Activated T-helper 9 cell treated with anti-CD3 and anti-CD28 coated beads, Interleukin-2, amount 50 U/mL, for 16 hours (primary cell): ENCODE results near the gene F5.

Source experiments
- DNase-seq: peaks from one replicate; pipeline ENCODE4 v3.0.0-alpha.2; 2020; ENCODE audit warnings: low read depth

F5 gene

GRCh38 chr1:169586395-169587255 lies at the start of gene F5:
Gene F5, minus strand, starts transcription at chr1:169586481. Its CDS starts 95 bp downstream, at chr1:169586386.
- peak; percentile 50 for DNase-seq

- DNase-seq: no peak
These were observed 48.6 kb upstream of the F5 start for GRCh38 chr1:169634877-169635276.

DNA sequence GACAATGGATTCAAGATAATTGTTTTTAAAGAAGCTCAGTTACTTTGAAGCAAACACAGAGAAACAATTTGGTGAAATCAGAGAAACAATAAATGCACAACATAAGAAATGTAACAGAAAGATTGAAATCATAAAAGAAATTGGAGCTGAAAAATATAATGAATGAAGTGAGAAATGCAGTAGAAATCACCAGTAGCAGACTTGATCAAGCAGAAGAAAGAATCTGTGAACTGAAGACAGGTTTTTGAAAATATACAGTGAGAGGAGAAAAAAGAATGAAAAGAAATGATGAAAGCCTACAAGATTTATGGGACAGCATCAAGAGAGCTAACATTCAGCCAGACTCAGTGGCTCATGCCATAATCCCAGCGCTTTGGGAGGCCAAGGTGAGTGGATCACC lies 47.9 kb upstream of the F5 start:
- DNase-seq: no peak

GRCh38 chr1:169631249-169631648 lies 45.0 kb upstream of the F5 start:
- DNase-seq: no peak

DNA sequence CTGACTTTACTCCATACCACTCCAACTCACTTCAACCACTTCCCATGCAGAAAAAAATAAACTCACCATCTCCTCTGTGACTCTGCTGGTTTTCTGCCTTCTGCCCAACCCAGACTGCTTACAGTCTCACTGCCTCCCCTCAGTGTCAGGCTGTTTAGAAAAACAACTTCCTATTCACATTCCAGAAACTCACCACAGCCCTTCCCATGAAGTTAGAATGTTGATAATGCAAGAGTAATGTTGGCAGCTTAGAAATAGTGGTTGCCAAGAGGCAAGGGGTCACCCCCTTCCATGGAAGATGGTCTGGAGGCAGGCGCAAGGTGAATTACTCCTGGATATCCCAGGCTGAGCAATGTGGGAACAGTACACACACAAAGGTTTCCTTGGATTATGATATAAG lies 43.7 kb upstream of the F5 start, which contains the start of gene SELP:
TSS of gene SELP (minus strand) at position 119 of the 400 bp plus-strand sequence. CDS start at position 69, 50 bp downstream.
- DNase-seq: no peak

DNA sequence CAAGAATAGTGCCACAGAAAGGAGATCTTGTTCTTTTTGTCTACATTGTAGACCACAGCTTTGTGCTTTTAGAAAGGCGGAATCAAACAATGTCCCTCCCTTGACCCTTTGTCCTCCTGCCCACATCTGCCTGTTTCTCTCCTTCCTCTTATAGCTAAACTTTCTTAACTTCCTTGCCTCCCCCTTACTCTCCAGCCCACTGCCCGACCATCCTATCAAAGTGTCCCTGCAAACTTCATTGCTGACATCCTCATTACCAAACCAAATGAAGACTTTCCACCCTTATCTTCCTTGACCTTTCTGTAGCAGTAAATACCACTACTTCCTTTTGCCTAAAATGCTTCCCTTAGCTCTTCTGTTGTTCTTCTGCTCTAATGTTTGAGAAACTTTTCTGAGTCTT lies 38.6 kb upstream of the F5 start:
- no peak for DNase-seq

DNA sequence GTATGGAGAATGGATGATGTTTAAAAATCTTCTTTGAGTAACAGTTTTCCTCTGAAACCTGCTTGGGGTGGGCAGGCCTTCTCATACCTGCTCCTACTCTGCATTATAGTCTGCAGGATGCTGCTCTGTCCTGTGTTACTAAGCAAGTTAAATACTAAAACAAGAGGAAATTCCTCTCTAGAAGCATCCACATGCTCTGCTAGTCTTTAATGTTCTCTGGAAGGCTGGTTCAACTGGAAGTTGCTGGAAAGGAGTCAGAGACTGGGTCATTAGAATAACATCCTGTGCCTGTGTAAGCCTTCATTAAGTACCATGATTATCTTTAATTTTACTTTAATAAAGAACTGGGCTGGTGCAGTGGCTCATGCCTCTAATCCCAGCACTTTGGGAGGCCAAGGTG lies 37.8 kb upstream of the F5 start:
- DNase-seq: no peak

DNA sequence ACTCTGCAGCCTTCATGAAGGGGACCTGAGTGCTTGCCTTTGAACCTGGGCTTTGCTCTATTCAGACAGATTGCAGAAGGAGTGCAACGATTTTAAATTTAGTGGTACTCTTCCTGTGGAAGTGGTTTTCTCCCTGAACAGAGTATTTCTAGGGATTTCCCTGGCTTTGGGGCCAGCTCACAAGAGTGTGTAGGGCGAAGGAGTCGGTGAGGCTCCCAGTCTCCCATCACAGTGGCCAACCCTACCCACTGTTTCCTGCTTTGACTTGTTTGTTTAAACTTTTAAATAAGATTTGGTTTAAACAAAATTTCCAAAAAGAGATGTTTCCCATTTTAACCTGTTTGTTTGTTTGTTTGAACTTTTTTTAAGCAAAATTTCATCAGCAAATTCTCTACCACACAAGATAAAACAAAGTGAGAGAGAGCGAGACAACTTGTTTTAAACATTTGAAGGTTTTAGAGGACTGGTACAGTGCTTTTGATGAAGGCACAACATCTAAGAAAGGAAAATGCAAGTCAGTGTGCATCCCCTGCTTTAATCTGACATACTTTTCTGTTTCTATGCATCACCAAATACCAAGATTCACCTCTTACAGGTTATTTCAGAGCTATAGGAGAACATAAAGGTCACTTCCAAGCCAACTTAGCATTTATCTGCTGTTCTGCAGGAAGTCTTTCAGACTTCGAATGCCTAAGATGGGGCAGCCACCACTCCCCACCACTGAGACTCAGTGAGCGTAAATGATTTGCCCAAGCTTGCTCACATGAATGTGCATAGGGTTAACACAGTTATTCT lies 37.0 kb upstream of the F5 start:
- DNase-seq: no peak

GRCh38 chr1:169620565-169620964 lies 34.3 kb upstream of the F5 start:
- DNase-seq: no peak

DNA sequence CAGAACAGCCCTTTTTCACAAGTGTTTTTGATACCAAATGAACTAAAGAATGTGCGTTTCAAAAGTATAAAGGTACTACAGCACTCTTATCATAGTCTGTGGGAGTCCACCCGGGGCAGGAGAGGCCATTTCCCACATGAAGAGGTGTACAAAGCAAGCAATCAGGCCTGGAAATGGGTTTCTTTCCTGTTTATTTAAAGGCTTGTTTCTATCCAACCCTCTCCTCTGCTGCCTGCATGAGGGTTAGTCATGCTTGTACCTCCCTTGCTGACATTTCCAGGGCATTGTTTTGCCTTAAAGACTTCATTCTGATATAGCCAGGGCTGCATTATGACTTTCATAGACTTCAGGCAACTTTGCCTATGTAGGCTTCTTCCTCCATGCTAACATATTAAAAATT lies 32.1 kb upstream of the F5 start:
- DNase-seq: no peak

DNA sequence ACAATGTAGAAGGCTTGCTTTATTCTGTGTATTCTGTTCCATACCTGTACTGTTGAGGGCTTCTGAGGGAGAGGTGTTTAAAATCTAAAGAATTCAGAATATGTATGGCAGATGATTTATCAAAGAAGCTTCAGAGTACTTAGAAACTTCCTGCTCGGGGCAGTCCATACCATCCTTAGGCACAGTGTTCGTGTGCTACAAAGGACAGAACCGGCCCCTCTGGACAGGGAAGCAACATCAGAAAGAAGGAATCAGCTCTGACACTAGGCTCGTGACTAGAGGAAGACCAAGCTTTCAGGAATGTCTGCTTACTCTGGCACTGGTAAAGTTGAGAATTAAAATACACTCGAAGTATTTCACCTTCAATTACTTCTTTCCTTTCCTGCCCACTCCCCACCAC lies 29.5 kb upstream of the F5 start:
- DNase-seq: no peak

GRCh38 chr1:169610858-169611257 lies 24.6 kb upstream of the F5 start:
- no peak for DNase-seq

DNA sequence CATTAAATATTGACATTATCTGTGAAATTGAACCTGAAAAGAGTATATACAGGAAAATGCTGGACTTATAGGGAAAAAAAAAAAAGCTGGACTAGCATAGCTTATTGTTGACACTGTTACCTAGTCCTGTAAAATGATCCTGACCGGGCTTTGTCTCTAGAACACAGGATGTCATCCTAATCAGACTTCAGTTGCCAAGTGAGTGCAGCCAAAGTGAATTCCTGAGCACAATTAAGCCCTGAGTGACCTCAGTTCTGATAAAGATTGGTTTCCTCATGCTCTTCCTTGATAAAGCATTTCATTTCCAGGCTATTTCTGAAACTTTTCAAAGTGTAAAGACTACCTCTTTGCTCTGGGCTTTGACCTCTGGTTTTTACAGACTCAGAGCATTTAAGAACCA lies 23.8 kb upstream of the F5 start:
- DNase-seq: no peak

GRCh38 chr1:169608226-169608625 lies 21.9 kb upstream of the F5 start:
- DNase-seq: no peak

GRCh38 chr1:169604781-169605560 lies 18.7 kb upstream of the F5 start:
- DNase-seq: peak; percentile 5

DNA sequence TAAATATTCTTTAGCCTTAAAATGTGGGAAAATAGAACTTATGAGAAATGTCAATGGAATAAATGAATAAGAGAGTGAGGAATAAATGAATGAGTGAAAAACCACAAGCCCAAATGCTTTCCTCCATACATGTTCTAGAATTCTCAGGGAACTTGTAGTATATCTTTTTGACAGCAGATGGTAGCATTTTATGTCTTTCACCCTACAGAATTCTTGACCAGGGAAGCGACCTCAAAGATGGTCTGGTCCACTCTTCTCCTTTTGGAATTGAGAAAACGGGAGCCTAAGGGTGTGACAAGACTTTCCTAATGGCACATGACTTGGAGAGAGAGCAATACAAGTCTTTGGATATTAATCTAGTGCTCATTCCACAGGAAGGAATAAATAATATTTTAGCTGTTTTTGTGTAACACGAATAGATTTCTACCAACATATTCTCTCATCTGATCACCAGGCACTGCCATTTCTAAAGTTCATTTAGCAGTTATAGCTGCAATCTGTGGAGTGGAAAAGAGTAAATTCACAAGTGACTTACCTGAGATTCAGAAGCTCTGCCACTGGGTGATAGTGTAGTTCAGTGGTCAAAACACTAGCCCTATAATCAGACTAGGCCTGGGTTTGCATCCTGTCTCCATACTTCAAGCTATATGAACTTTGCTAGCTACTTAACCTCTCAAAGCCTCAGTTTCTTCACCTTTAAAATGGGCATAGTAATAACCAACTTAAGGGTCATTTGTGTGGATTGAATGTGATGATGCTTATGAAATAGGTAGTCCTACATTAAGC lies 15.0 kb upstream of the F5 start:
- DNase-seq: no peak

DNA sequence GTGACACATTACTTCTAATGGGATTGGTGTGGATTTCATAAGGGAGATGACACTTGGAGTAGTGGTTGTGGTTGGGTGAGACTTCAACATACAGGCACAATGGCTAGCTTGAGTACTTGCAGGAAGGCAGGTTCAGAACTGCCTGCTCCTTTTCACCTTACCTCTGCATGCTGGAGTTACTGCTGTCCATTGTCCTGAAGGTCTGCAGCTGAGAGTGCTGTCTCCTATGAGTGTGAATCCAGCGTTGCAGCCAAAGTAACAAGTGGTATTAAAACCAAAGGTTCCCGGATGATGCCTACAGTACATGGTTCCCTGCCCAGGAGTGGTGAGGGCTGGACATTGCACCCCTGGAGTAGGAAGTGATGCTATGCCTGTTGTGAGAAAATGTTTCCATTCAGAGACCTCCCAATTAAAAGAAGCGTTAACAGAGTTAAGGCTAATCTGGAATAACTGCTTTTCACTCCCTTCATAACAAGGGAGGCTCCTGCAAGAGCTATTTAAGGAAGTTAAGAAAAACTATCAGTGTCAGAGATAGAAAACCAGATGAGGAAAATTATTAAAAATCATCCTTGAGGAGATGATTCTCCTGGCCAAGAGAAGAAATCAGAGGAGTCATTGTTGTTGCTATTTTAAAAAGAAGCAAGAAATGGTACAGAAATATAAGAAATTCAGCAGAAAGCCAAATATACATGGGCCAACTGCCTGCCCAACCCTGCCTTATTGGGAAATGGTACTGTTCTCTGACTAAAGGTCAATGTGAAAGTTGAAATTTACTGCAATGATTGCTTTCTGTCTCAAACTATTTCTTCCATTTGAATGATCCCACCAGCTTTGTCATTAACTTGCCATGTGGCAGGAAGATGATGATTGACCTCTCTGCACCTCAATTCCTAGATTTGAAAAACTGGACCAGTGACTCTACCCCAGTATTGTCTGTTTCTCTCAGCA lies 9.8 kb upstream of the F5 start:
- DNase-seq: no peak

DNA sequence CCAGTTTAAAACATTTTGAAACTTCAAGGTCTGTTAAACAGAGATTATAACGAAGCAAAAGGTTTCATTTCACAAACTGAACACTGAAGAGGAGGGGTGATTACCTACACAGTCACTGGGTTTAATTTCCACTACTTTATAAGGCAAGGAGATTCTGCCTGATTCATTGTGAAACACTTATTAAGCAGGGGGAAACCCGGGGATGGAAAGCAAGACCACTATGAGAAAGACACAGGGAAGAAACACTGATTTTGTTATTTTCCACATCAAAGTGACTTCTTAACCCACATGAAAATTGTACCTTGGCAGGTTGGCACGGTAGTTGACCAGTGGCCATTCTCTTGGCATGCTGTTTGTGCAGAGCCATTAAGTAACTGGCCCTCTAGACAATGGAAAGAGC lies 8.1 kb upstream of the F5 start:
- DNase-seq: no peak

DNA sequence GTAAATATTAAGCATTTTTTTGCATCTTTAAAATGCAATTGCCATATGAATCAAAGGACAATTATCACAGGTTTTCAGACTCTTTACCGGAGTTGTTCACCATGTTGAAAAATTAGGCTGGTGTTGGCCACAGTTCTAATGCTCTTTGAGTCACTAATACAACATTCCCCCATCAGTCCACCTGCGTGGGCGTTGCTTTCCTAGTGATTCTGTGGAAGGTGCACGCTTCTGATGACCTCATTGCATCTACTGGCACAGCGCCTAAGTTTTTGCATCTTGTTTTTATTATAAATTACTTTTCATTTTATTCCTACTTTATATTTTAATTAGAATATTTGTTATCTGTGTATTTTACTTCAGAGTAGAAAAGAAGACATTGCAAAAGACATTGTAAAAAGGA lies 4.7 kb upstream of the F5 start:
- no peak for DNase-seq

DNA sequence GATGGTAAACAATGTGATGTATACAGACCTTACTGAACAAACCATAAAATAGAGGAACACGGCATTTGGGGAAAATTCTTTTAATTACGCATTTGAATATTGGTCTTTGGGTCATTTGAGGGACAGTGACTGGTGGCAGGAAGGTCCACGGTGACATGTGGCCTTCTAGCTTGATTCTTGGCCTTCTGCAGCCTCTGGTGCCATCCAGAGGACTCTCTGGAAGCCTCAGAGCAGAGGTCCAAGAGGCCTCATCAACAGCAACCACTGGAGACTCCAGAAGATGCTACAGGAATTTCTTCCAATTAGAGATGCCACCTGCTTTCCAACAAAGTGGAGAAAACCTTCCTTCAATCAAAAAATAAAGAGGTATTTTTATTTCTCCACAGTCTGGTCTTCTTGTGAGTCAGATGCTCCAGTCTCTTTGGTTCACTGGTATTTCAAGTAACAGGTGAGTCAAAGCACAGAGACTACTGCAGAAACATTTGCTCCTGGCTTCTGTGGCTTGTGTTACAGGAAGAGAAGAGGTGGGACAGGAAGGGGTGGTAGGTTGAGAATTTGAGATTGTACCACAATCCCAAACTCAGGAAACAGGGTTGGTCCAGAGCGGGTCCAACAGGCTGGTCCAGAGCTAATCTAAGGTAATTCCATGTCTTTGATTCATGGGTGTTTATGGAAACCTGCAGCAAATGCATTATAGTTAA lies 2.7 kb upstream of the F5 start:
- DNase-seq: no peak
